ENCODE measurements around the gene HIP1.
A peak's percentile ranks its signal among the peaks of the same experiment; 100 is the strongest.

The HIP1 gene

GRCh38 chr7:75644589-75644988 lies 94.2 kb downstream of the HIP1 start:
- no peak for TF ChIP-seq CTCF (IDR thresholded peaks at IDR 0.05; ENCODE audit: low read length, missing control alignments)
- H3K4me3 ChIP-seq (replicated peaks; ENCODE audit: low read depth, low read length), result no peak overlapping the region
- DNase-seq (ENCODE audit: low read depth), result no peak

- TF ChIP-seq CTCF (IDR thresholded peaks at IDR 0.05; ENCODE audit: low read length, missing control alignments), result peak; percentile 84
- DNase-seq (ENCODE audit: low read depth), result peak; percentile 85
- no peak overlapping the region for H3K4me3 ChIP-seq (replicated peaks; ENCODE audit: low read depth, low read length)
Measured at GRCh38 chr7:75642810-75643486, 95.8 kb downstream of the HIP1 start.

GRCh38 chr7:75640201-75640600 lies 98.5 kb downstream of the HIP1 start:
- no peak overlapping the region for H3K4me3 ChIP-seq (replicated peaks; ENCODE audit: low read depth, low read length)
- no peak for TF ChIP-seq CTCF (IDR thresholded peaks at IDR 0.05; ENCODE audit: low read length, missing control alignments)
- DNase-seq (ENCODE audit: low read depth), result no peak

- peak overlapping the region; percentile 60 for H3K4me3 ChIP-seq (replicated peaks; ENCODE audit: low read depth, low read length)
- no peak for TF ChIP-seq CTCF (IDR thresholded peaks at IDR 0.05; ENCODE audit: low read length, missing control alignments)
- DNase-seq (ENCODE audit: low read depth), result no peak
Measured at GRCh38 chr7:75639886-75640190, 98.9 kb downstream of the HIP1 start.

GRCh38 chr7:75639071-75639885 lies 99.5 kb downstream of the HIP1 start:
- peak; percentile 47 for DNase-seq (ENCODE audit: low read depth)
- TF ChIP-seq CTCF (IDR thresholded peaks at IDR 0.05; ENCODE audit: low read length, missing control alignments), result no peak

GRCh38 chr7:75638594-75639070 lies 100.1 kb downstream of the HIP1 start:
- TF ChIP-seq CTCF (IDR thresholded peaks at IDR 0.05; ENCODE audit: low read length, missing control alignments), result no peak
- peak overlapping the region; percentile 60 for H3K4me3 ChIP-seq (replicated peaks; ENCODE audit: low read depth, low read length)
- DNase-seq (ENCODE audit: low read depth), result peak; percentile 35

More at GRCh38 chr7:75639071-75639885, 99.5 kb downstream of the HIP1 start:
- H3K4me3 ChIP-seq (replicated peaks; ENCODE audit: low read depth, low read length), result peak overlapping the region; percentile 60

Data from fibroblast of pulmonary artery (primary cell).